HK-2 (cell line): ENCODE data around the gene HOXC5.

Source experiments
- DNase-seq: peaks from one replicate; pipeline ENCODE4 v3.0.0-alpha.2; 2018; ENCODE audit not compliant: unreplicated experiment

HOXC5 gene

GRCh38 chr12:53995378-53996239 lies 37.2 kb upstream of the HOXC5 start:
- peak; percentile 84 for DNase-seq

- no peak for DNase-seq
These were observed 36.3 kb upstream of the HOXC5 start for GRCh38 chr12:53996240-53997203.

- DNase-seq = no peak
These were observed 35.4 kb upstream of the HOXC5 start for GRCh38 chr12:53997204-53998109.

GRCh38 chr12:53998110-53998899 lies 34.5 kb upstream of the HOXC5 start:
- no peak for DNase-seq

- no peak for DNase-seq
These were observed 34.0 kb upstream of the HOXC5 start for GRCh38 chr12:53998900-53999236.

- peak; percentile 75 for DNase-seq
These were observed 33.2 kb upstream of the HOXC5 start for GRCh38 chr12:53999559-54000115.

GRCh38 chr12:54000116-54001114 lies 32.4 kb upstream of the HOXC5 start, which contains the start of gene HOXC9:
HOXC9 (plus strand) TSS chr12:54000161; CDS start chr12:54000189, 28 bp downstream.
- peak; percentile 65 for DNase-seq

GRCh38 chr12:54001283-54002187 lies 31.3 kb upstream of the HOXC5 start:
- no peak for DNase-seq

- DNase-seq = no peak
These were observed 30.5 kb upstream of the HOXC5 start for GRCh38 chr12:54002278-54002914.

GRCh38 chr12:54002915-54003389 lies 29.9 kb upstream of the HOXC5 start:
- no peak for DNase-seq

- DNase-seq = no peak
These were observed 29.2 kb upstream of the HOXC5 start for GRCh38 chr12:54003625-54004024.

GRCh38 chr12:54004063-54004840 lies 28.6 kb upstream of the HOXC5 start:
- no peak for DNase-seq

- DNase-seq = no peak
These were observed 27.9 kb upstream of the HOXC5 start for GRCh38 chr12:54004841-54005530.

- DNase-seq = no peak
These were observed 27.4 kb upstream of the HOXC5 start for GRCh38 chr12:54005531-54005852.

- DNase-seq = peak; percentile 87
These were observed 26.8 kb upstream of the HOXC5 start for GRCh38 chr12:54005853-54006558.
